Rectal smooth muscle tissue (tissue), 1 donor: ENCODE results near the gene SLC2A9.

Experiments used
- H3K27ac ChIP-seq: one replicate; pipeline ENCODE4 v1.7.0; 2013; ENCODE audit warnings: low read depth, low read length, inconsistent platforms
- H3K27me3 ChIP-seq: one replicate; pipeline ENCODE4 v1.7.0; 2013; ENCODE audit warnings: low read length; ENCODE audit not compliant: control insufficient read depth, insufficient read depth
- H3K36me3 ChIP-seq: one replicate; pipeline ENCODE4 v1.7.0; 2013; ENCODE audit warnings: low read length; ENCODE audit not compliant: control insufficient read depth, insufficient read depth
- H3K4me1 ChIP-seq: one replicate; pipeline ENCODE4 v1.7.0; 2013; ENCODE audit warnings: low read length; ENCODE audit not compliant: control insufficient read depth, insufficient read depth
- H3K4me3 ChIP-seq: one replicate; pipeline ENCODE4 v1.7.0; 2013; ENCODE audit warnings: low read length
- H3K9ac ChIP-seq: one replicate; pipeline ENCODE4 v1.7.0; 2013; ENCODE audit warnings: low read length

Gene SLC2A9

GRCh38 chr4:9893329-9894108 is 127.8 kb downstream of the SLC2A9 start:
- no peaks in the 10 kb centered on the region for H3K4me1 ChIP-seq
- no peaks in the 10 kb centered on the region for H3K36me3 ChIP-seq
- no peak overlapping the region for H3K9ac ChIP-seq
- H3K4me3 ChIP-seq, result no peak overlapping the region
- H3K27me3 ChIP-seq, result no peaks in the 10 kb centered on the region
- H3K27ac ChIP-seq, result no peak overlapping the region

- H3K4me3 ChIP-seq, result no peak overlapping the region
- no peak overlapping the region for H3K9ac ChIP-seq
- no peaks in the 10 kb centered on the region for H3K4me1 ChIP-seq
- H3K27ac ChIP-seq, result no peak overlapping the region
- H3K36me3 ChIP-seq, result no peaks in the 10 kb centered on the region
- no peaks in the 10 kb centered on the region for H3K27me3 ChIP-seq
These were observed 129.6 kb downstream of the SLC2A9 start for GRCh38 chr4:9891740-9892139.

GRCh38 chr4:9891056-9891455 is 130.2 kb downstream of the SLC2A9 start:
- Histone ChIP-seq H3K27ac (no peak overlapping the region), H3K27me3 (no peaks in the 10 kb centered on the region), H3K4me1 (no peaks in the 10 kb centered on the region), H3K9ac (no peak overlapping the region), H3K36me3 (no peaks in the 10 kb centered on the region), H3K4me3 (no peak overlapping the region)

DNA sequence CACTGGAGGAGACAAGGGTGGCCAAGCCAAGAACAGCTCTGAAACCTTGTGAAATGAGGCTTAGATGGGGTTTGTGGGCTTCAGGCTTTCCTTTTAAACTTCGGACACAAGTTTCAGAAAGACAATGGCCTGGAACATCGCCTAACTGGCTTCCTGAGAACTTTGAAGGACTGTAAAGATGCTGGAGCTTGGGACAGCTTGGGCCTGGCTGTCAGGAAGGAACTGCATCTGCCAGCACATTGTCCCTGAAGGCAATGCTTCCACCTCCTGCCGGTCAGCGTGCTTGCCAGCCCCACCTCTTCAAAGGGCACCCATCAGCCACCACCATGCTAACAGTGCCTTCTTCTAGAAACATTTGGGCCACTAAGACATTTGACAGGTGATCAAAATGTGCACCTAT is 132.0 kb downstream of the SLC2A9 start:
- Histone ChIP-seq H3K4me1 (no peaks in the 10 kb centered on the region), H3K9ac (no peak overlapping the region), H3K27ac (no peak overlapping the region), H3K36me3 (no peaks in the 10 kb centered on the region), H3K27me3 (no peaks in the 10 kb centered on the region), H3K4me3 (no peak overlapping the region)

GRCh38 chr4:9885958-9886357 is 135.3 kb downstream of the SLC2A9 start:
- Histone ChIP-seq H3K9ac (no peak overlapping the region), H3K36me3 (no peaks in the 10 kb centered on the region), H3K4me3 (no peak overlapping the region), H3K27ac (no peak overlapping the region), H3K27me3 (no peaks in the 10 kb centered on the region), H3K4me1 (no peaks in the 10 kb centered on the region)

DNA sequence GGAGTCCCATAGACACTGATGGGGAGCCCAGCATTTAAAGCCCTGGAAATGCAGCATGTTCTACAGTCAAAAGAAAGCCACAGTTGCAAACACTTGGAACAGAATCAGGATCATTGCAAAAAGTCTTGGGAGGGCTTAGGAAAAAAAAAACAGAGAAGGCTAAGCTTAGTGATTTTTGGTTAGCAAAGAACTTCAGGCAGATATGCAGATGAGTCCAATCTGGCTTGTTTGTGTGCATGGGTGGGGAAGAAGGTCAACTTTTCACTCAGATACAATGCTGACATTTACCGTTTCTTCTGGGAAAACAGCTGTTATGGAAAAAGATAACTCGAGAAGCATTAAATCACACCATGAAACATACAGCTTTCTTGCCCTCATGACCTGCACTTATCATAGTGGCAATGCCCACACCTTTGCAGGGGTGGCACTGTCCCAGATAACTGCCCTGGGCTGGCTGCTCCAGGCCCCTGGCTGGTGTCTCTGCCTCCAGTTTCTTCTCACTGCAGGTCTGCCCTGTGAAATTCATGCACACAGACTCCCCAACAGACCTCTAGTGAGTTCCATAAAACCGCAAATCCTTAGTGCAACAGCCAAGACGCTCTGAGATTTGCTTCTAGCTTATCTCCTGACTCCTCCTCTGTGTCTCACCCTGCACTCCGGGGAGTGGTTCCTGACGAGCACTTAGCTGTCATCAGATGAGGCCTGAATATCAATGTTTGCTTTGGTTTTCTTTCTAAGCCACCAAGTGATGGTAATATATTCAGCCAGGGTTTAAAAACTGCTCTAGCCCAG is 140.7 kb downstream of the SLC2A9 start:
- H3K27me3 ChIP-seq, result no peaks in the 10 kb centered on the region
- H3K9ac ChIP-seq, result no peak overlapping the region
- H3K4me3 ChIP-seq, result no peak overlapping the region
- no peaks in the 10 kb centered on the region for H3K4me1 ChIP-seq
- no peaks in the 10 kb centered on the region for H3K36me3 ChIP-seq
- no peak overlapping the region for H3K27ac ChIP-seq

DNA sequence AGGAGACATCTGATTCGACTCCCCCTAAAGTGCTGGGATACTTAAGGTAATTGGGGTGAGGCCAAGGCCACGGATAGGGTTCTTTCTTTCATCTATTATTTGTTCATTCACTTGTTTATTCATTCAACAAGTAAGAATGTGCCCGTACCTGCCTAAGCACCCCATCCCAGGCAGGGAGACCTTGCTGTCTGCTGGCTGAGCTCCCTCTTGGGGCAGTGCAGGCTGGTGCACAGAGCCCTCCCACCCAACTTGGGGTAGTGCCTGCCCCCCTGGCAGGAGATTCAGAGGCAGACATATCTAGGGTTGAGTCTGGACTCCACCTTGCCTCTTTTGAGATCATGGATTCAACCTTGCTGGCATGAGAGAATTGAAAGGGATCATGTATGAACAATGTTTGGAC is 144.2 kb downstream of the SLC2A9 start:
- Histone ChIP-seq H3K4me1 (no peaks in the 10 kb centered on the region), H3K4me3 (no peak overlapping the region), H3K36me3 (no peaks in the 10 kb centered on the region), H3K27ac (no peak overlapping the region), H3K27me3 (no peaks in the 10 kb centered on the region), H3K9ac (no peak overlapping the region)

DNA sequence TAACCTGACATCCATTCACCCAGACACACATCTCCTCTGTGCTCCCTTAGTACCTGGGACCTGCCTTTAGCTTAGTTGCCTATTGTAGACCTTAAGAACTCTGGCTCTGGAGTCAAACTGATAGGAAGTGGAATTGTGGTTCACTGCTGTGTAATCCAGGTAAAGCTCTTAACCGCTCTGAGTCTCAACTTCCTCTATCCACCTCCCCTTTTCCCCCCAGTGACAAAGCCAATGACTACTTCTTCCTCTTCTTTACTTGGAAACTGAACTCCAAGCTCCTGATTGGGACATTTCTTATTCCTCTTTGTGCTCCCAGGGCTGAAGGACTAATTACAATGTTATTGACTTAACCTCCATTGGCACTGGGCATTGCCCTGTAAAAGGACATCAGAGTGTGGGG is 145.8 kb downstream of the SLC2A9 start:
- no peak overlapping the region for H3K4me3 ChIP-seq
- no peaks in the 10 kb centered on the region for H3K4me1 ChIP-seq
- H3K36me3 ChIP-seq, result no peaks in the 10 kb centered on the region
- H3K9ac ChIP-seq, result no peak overlapping the region
- H3K27me3 ChIP-seq, result no peaks in the 10 kb centered on the region
- H3K27ac ChIP-seq, result no peak overlapping the region

GRCh38 chr4:9874385-9874784 is 146.9 kb downstream of the SLC2A9 start:
- Histone ChIP-seq H3K36me3 (no peaks in the 10 kb centered on the region), H3K27me3 (no peaks in the 10 kb centered on the region), H3K4me3 (no peak overlapping the region), H3K4me1 (no peaks in the 10 kb centered on the region), H3K9ac (no peak overlapping the region), H3K27ac (no peak overlapping the region)

- Histone ChIP-seq H3K4me1 (no peaks in the 10 kb centered on the region), H3K4me3 (no peak overlapping the region), H3K36me3 (no peaks in the 10 kb centered on the region), H3K27me3 (no peaks in the 10 kb centered on the region), H3K9ac (no peak overlapping the region), H3K27ac (no peak overlapping the region)
These were observed 151.0 kb downstream of the SLC2A9 start for GRCh38 chr4:9870165-9870790.

GRCh38 chr4:9867751-9868425 is 153.4 kb downstream of the SLC2A9 start:
- no peak overlapping the region for H3K9ac ChIP-seq
- H3K36me3 ChIP-seq, result no peaks in the 10 kb centered on the region
- no peak overlapping the region for H3K27ac ChIP-seq
- H3K27me3 ChIP-seq, result no peaks in the 10 kb centered on the region
- H3K4me1 ChIP-seq, result no peaks in the 10 kb centered on the region
- no peak overlapping the region for H3K4me3 ChIP-seq

- Histone ChIP-seq H3K4me3 (no peak overlapping the region), H3K27ac (no peak overlapping the region), H3K9ac (no peak overlapping the region), H3K4me1 (no peaks in the 10 kb centered on the region), H3K27me3 (no peaks in the 10 kb centered on the region), H3K36me3 (no peaks in the 10 kb centered on the region)
These were observed 154.4 kb downstream of the SLC2A9 start for GRCh38 chr4:9866931-9867330.
